HepG2 (cell line): ENCODE results near the gene TNFRSF18. TPM values are rescaled to one million over a fixed set of nuclear protein-coding genes. Genes with fewer than 3 reads are reported as not detected.

Experiments used
- ATAC-seq: fragments of 200-7000 bp; cut with Tn5 transposase; 3 replicates; pipeline ENCODE4 v1.9.1; 2020; ENCODE audit warnings: mild to moderate bottlenecking, moderate library complexity
- BruUV-seq: library from RNA; stranded (reverse); fragments of 400-500 nt; replicated peaks from 2 replicates; lab custom pipeline; 2021; lab: Mats Ljungman, UMichigan
- CTCF ChIA-PET: fragments of 300-600 bp; formaldehyde crosslinking; extraction: SDS; loops from one replicate; lab custom pipeline; 2021; ENCODE audit warnings: low total read pairs, inconsistent platforms, low intra/inter-chr PET ratio; lab: Yijun Ruan, JAX
- POLR2A ChIA-PET: fragments of 350-600 bp; sonication (Branson Sonifier 250); formaldehyde crosslinking; loops from one replicate; lab custom pipeline; 2020; ENCODE audit warnings: antibody characterized with exemption, inconsistent platforms; lab: Yijun Ruan, JAX
- DNase-seq: peaks from one replicate; pipeline ENCODE4 v3.0.0-alpha.2; 2015; ENCODE audit warnings: low spot score
- FAIRE-seq: peaks from 3 replicates; lab custom pipeline; 2011; peaks lifted over from hg19 to GRCh38; lab: Jason Lieb, UNC
- H2AFZ ChIP-seq: one replicate; pipeline ENCODE4 v1.6.1; 2011; ENCODE audit warnings: low read length, inconsistent platforms
- H3K27ac ChIP-seq: fragments of 300-600 bp; 3 replicates; pipeline ENCODE4 v1.8.0; 2011; ENCODE audit warnings: mixed run types, mild to moderate bottlenecking, mixed read lengths, low read length, inconsistent platforms; ENCODE audit not compliant: insufficient read depth; ENCODE audit errors: extremely low read length
- H3K27me3 ChIP-seq, 2 experiments: fragments of 200-600 bp in 1 of 2; 2 replicates in 1 of 2; 3 replicates in 1 of 2; pipeline versions ENCODE4 v1.6.0 to v1.8.0; 2011; ENCODE audit warnings: low read length in 2 of 2, mild to moderate bottlenecking in 2 of 2, moderate library complexity in 2 of 2, inconsistent platforms in 1 of 2; ENCODE audit not compliant: insufficient read depth in 2 of 2, control insufficient read depth in 1 of 2
- H3K36me3 ChIP-seq, 2 experiments: fragments of 200-600 bp in 1 of 2; replicated peaks in 1 of 2; 2 replicates in 1 of 2; 3 replicates in 1 of 2; pipeline versions ENCODE4 v1.5.1 to v1.8.0; 2011; ENCODE audit warnings: low read length in 2 of 2, inconsistent platforms in 1 of 2; ENCODE audit not compliant: insufficient read depth in 2 of 2, control insufficient read depth in 1 of 2
- H3K4me1 ChIP-seq: 2 replicates; pipeline ENCODE4 v1.5.1; 2012; ENCODE audit warnings: low read length, inconsistent platforms; ENCODE audit not compliant: insufficient read depth
- H3K4me2 ChIP-seq: 2 replicates; pipeline ENCODE4 v1.6.0; 2011; ENCODE audit warnings: low read depth, low read length, inconsistent platforms
- H3K4me3 ChIP-seq, 3 experiments: fragments of 200-600 bp in 1 of 3; sonication (generic), shearing (Covaris generic) in 1 of 3; replicated peaks in 1 of 3; 2 replicates each; pipeline ENCODE4 v1.5.1; 2011 to 2016; ENCODE audit warnings: low read length in 3 of 3, inconsistent platforms in 2 of 3, low read depth in 2 of 3, mild to moderate bottlenecking in 2 of 3, control low read depth in 1 of 3, mixed read lengths in 1 of 3; ENCODE audit not compliant: insufficient read depth in 1 of 3
- H3K79me2 ChIP-seq: one replicate; pipeline ENCODE4 v1.6.1; 2011; ENCODE audit warnings: low read length, inconsistent platforms; ENCODE audit not compliant: insufficient read depth
- H3K9ac ChIP-seq: 2 replicates; pipeline ENCODE4 v1.6.0; 2011; ENCODE audit warnings: mild to moderate bottlenecking, low read depth, low read length, inconsistent platforms; ENCODE audit not compliant: insufficient read depth
- H3K9me3 ChIP-seq: 2 replicates; pipeline ENCODE4 v1.5.1; 2012; ENCODE audit warnings: mild to moderate bottlenecking, low read length
- H4K20me1 ChIP-seq: 2 replicates; pipeline ENCODE4 v1.6.0; 2011; ENCODE audit warnings: inconsistent platforms, mild to moderate bottlenecking, low read length, moderate library complexity; ENCODE audit not compliant: insufficient read depth
- AGO1 ChIP-seq: fragments of 200-400 bp; formaldehyde crosslinking; IDR thresholded peaks from 2 replicates; pipeline ENCODE4 v1.6.1; 2017; ENCODE audit warnings: mild to moderate bottlenecking, low read depth, low read length, moderate library complexity; ENCODE audit not compliant: poor library complexity, severe bottlenecking
- ATAD3A ChIP-seq: sonication (generic); formaldehyde crosslinking; IDR thresholded peaks from 2 replicates; pipeline ENCODE4 v1.4.0; 2020; ENCODE audit warnings: missing genetic modification reagents
- HMG20A ChIP-seq: IDR thresholded peaks from 2 replicates; pipeline ENCODE4 v1.6.1; 2016; ENCODE audit warnings: borderline replicate concordance
- KLF12 ChIP-seq: sonication (generic); formaldehyde crosslinking; IDR thresholded peaks from 2 replicates; pipeline ENCODE4 v1.4.0; 2020; ENCODE audit warnings: missing genetic modification reagents, borderline replicate concordance
- MAF1 ChIP-seq: sonication (generic); formaldehyde crosslinking; IDR thresholded peaks from 2 replicates; pipeline ENCODE4 v1.5.0; 2020; ENCODE audit warnings: missing genetic modification reagents, borderline replicate concordance
- MZF1 ChIP-seq: sonication (generic); formaldehyde crosslinking; IDR thresholded peaks from 2 replicates; pipeline ENCODE4 v1.8.1; 2023; ENCODE audit warnings: mild to moderate bottlenecking, missing genetic modification reagents, borderline replicate concordance
- PHF20 ChIP-seq: sonication (generic); formaldehyde crosslinking; IDR thresholded peaks from 2 replicates; pipeline ENCODE4 v1.5.0; 2020; ENCODE audit warnings: mild to moderate bottlenecking, missing genetic modification reagents
- PREB ChIP-seq: sonication (generic); formaldehyde crosslinking; IDR thresholded peaks from 2 replicates; pipeline ENCODE4 v1.4.0; 2020; ENCODE audit warnings: missing genetic modification reagents
- RBFOX2 ChIP-seq: fragments of 200-400 bp; formaldehyde crosslinking; IDR thresholded peaks from 2 replicates; pipeline ENCODE4 v1.6.1; 2017; ENCODE audit warnings: low read depth, mild to moderate bottlenecking, low read length
- RFXANK ChIP-seq: IDR thresholded peaks from 2 replicates; pipeline ENCODE4 v1.6.1; 2016
- SP1 ChIP-seq, 2 experiments: fragments of 450-650 bp in 1 of 2; sonication (generic) in 1 of 2; formaldehyde crosslinking in 1 of 2; IDR thresholded peaks; 2 replicates each; pipeline versions ENCODE4 v1.4.0 to v1.6.1; 2016 to 2020; ENCODE audit warnings: missing genetic modification reagents in 1 of 2
- TBX2 ChIP-seq: sonication (generic); formaldehyde crosslinking; IDR thresholded peaks from 2 replicates; pipeline ENCODE4 v1.5.0; 2020; ENCODE audit warnings: missing genetic modification reagents, mild to moderate bottlenecking, borderline replicate concordance
- ZBTB46 ChIP-seq: sonication (generic); formaldehyde crosslinking; IDR thresholded peaks from 2 replicates; pipeline ENCODE4 v1.4.0; 2020; ENCODE audit warnings: mild to moderate bottlenecking, missing genetic modification reagents, borderline replicate concordance
- ZNF282 ChIP-seq: fragments of 450-650 bp; IDR thresholded peaks from 2 replicates; pipeline ENCODE4 v1.6.1; 2018; ENCODE audit not compliant: partially characterized antibody
- ZNF512 ChIP-seq: sonication (generic); formaldehyde crosslinking; IDR thresholded peaks from 2 replicates; pipeline ENCODE4 v1.4.0; 2020; ENCODE audit warnings: mild to moderate bottlenecking, missing genetic modification reagents
- ZNF569 ChIP-seq: sonication (generic); formaldehyde crosslinking; IDR thresholded peaks from 2 replicates; pipeline ENCODE4 v1.5.0; 2020; ENCODE audit warnings: mild to moderate bottlenecking, missing genetic modification reagents, moderate library complexity, borderline replicate concordance
- ZNF576 ChIP-seq: sonication (generic); formaldehyde crosslinking; IDR thresholded peaks from 2 replicates; pipeline ENCODE4 v1.4.0; 2020; ENCODE audit warnings: mild to moderate bottlenecking, missing genetic modification reagents
- WGBS: methylation state at CpG from one replicate; pipeline ENCODE4 v1.1.6; 2017; ENCODE audit warnings: low lambda C conversion rate; 5-methylcytosine and 5-hydroxymethylcytosine counted together
- in situ Hi-C: cut with HindIII; loops from 2 replicates; pipeline ENCODE4 v1.10.0; 2017; ENCODE audit warnings: low pct_unique_long_range_greater_than_20kb; ENCODE audit not compliant: extremely low pct_ligation_motif_present
- intact Hi-C: fragments of 100-400 bp; cut with micrococcal nuclease; formaldehyde crosslinking; loops from one replicate; pipeline ENCODE4 v1.10.0; 2022; ENCODE audit not compliant: unreplicated experiment
- polyA plus RNA-seq, 8 experiments: library from polyadenylated mRNA; depleted of rRNA in 3 of 8; stranded (reverse) in 7 of 8; unstranded in 1 of 8; fragments of >200 nt; fragmentation: Illumina TruSeq in 4 of 8; extraction: Trizol in 4 of 8; gene quantifications; 2 replicates each; pipeline versions ENCODE4 v1.2.1 to v1.2.3, GENCODE V29; 2011 to 2016; ENCODE audit warnings: low read depth in 4 of 8, missing spikeins in 1 of 8, mixed read lengths in 1 of 8; ENCODE audit not compliant: insufficient read depth in 1 of 8
- total RNA-seq, 5 experiments: library from RNA; depleted of rRNA; stranded (reverse); fragments of >200 nt; fragmentation: Illumina TruSeq; extraction: Trizol; gene quantifications; 2 replicates each; pipeline ENCODE4 v1.2.3, GENCODE V29; 2016; ENCODE audit warnings: low read depth in 1 of 5

The TNFRSF18 gene
- total and polyA plus RNA-seq, 2 of the 13 experiments (the other 11 are each of a cell fraction or from before 2014, with no cell fraction given), result not detected

- H3K9ac ChIP-seq, result peak overlapping the region; percentile 98
- BruUV-seq, result TSS peak; percentile 84
- no peak overlapping the region for H2AFZ ChIP-seq
- H3K4me2 ChIP-seq, result peak overlapping the region; percentile 85
- H3K4me3 ChIP-seq, result peak overlapping the region; percentile 73 to 93 (median 91)
- FAIRE-seq, result peak; percentile 82
- ChIA-PET CTCF (interaction anchor here (1.2 to 2.1 kb wide), 2 partner anchors 107 to 109 kb away, joined by 3 to 5 read pairs; no protein-coding TSS in a partner anchor), POLR2A (interaction anchor here (0.9 to 2.7 kb wide), 11 partner anchors 9 to 231 kb away, joined by 3 to 25 read pairs (median 6); partner anchors contain the start of genes C1orf159, HES4 and UBE2J2)
- intact Hi-C loops (loop anchor here (5.0 to 10.0 kb wide), 3 partner anchors 56 to 226 kb away; partner anchors contain the start of genes HES4 and TTLL10), in situ Hi-C loops (no loop called here)
- peak; percentile 60 for DNase-seq
- H3K27me3 ChIP-seq, result no peaks in the 10 kb centered on the region; a peak in 1 of 5 replicates
- 0 out of 2 replicates have a peak, but pooled peaks cover 3% of the 10 kb centered on the region for H4K20me1 ChIP-seq
- peaks cover 49% of the 10 kb centered on the region for H3K79me2 ChIP-seq
- 6% methylated on average over 18 of the region's 24 CpGs for WGBS
- peak overlapping the region; percentile 88 for H3K27ac ChIP-seq
- peak; percentile 24 for ATAC-seq
- H3K9me3 ChIP-seq, result no peaks in the 10 kb centered on the region
- H3K4me1 ChIP-seq, result peaks cover 50% of the 10 kb centered on the region
- H3K36me3 ChIP-seq, result peaks cover 13 to 27% of the 10 kb centered on the region in 2 experiments
- TF ChIP-seq TBX2 (CRISPR knock-in tag) (no peak), ATAD3A (CRISPR knock-in tag) (no peak), HMG20A (CRISPR knock-in tag) (no peak), RBFOX2 (no peak), AGO1 (no peak), MAF1 (CRISPR knock-in tag) (no peak), PHF20 (CRISPR knock-in tag) (no peak), RFXANK (CRISPR knock-in tag) (no peak), MZF1 (no peak), PREB (CRISPR knock-in tag) (no peak), ZNF576 (no peak), ZBTB46 (CRISPR knock-in tag) (0 out of 2 replicates have a peak, but pooled peaks have one; percentile 31), ZNF569 (CRISPR knock-in tag) (no peak), SP1 (IDR thresholded peaks at IDR 0.05) (no peak), SP1 (CRISPR knock-in tag; IDR thresholded peaks at IDR 0.05) (no peak), ZNF512 (CRISPR knock-in tag) (no peak), ZNF282 (no peak), KLF12 (0 out of 2 replicates have a peak, but pooled peaks have one; percentile 31)
Measured at GRCh38 chr1:1230656-1231399, 24.4 kb upstream of the TNFRSF18 start.
